Body of pancreas (tissue), 4 donors: Measurements from ENCODE around the gene DAP. TPM values are rescaled to one million over a fixed set of nuclear protein-coding genes. Genes with fewer than 3 reads are reported as not detected.
A peak's percentile ranks its signal among the peaks of the same experiment; 100 is the strongest.
"Not testable (repeated sequence)": the region's sequence is repeated elsewhere in the genome, so short reads cannot be mapped to it uniquely, and the experiment has no call there.

Experiments
- ATAC-seq: fragments of 150-250 bp; one replicate; pipeline ENCODE4 v1.9.1; 2016
- DNase-seq, 4 donors: peaks; one replicate each; pipeline ENCODE4 v3.0.0-alpha.2; 2019
- H3K27ac ChIP-seq, 4 donors: fragments of 200-600 bp; sonication (generic); 1 replicate in 3 of 4; 2 replicates in 1 of 4; pipeline versions ENCODE4 v1.5.1 to v1.6.1; 2016 to 2019; ENCODE audit warnings: mild to moderate bottlenecking in 1 of 4, mixed read lengths in 1 of 4, moderate library complexity in 1 of 4
- H3K27me3 ChIP-seq, 2 donors: fragments of 200-600 bp; sonication (generic); one replicate each; pipeline ENCODE4 v1.6.0; 2016; ENCODE audit warnings: mild to moderate bottlenecking in 1 of 2
- H3K36me3 ChIP-seq, 2 donors: fragments of 200-600 bp; sonication (generic); replicated peaks in 1 of 2; 2 replicates each; pipeline ENCODE4 v1.5.1; 2016; ENCODE audit warnings: low read depth in 2 of 2; ENCODE audit not compliant: insufficient read depth in 1 of 2
- H3K4me1 ChIP-seq: fragments of 200-600 bp; sonication (generic); one replicate; pipeline ENCODE4 v1.6.0; 2016
- H3K4me3 ChIP-seq, 2 donors: fragments of 200-600 bp; sonication (generic); 1 replicate in 1 of 2; 2 replicates in 1 of 2; pipeline ENCODE4 v1.5.1; 2016 to 2019
- H3K9me3 ChIP-seq, 3 donors: fragments of 200-600 bp; sonication (generic); 1 replicate in 2 of 3; 2 replicates in 1 of 3; pipeline ENCODE4 v1.5.1; 2016
- POLR2A ChIP-seq, 3 donors: fragments of 450-650 bp; IDR thresholded peaks; one replicate each; pipeline ENCODE4 v1.6.1; 2016; ENCODE audit warnings: antibody characterized with exemption in 3 of 3, mild to moderate bottlenecking in 2 of 3
- WGBS, 2 donors: methylation state at CpG; one replicate each; pipeline ENCODE4 v1.1.5; 2017; 5-methylcytosine and 5-hydroxymethylcytosine counted together
- intact Hi-C: fragments of 100-400 bp; cut with DNase I; formaldehyde crosslinking; loops from one replicate; pipeline ENCODE4 v1.15.1; 2023
- total RNA-seq, 2 donors: library from RNA; depleted of rRNA; stranded (reverse); fragments of >200 nt; gene quantifications; one replicate each; pipeline ENCODE4 v1.1.0, GENCODE V29; 2016
- TF ChIP-seq, protein P1 (sequence below), 7 experiments: fragments of 450-650 bp in 4 of 7; fragments of 200-600 bp in 3 of 7; sonication (generic) in 3 of 7; IDR thresholded peaks; one replicate each; pipeline ENCODE4 v1.5.1; 2016 to 2019; ENCODE audit warnings: antibody characterized with exemption in 7 of 7

DAP gene
- total RNA-seq, 2 donors from 2014 or later = 93.6 to 112 TPM

DNA sequence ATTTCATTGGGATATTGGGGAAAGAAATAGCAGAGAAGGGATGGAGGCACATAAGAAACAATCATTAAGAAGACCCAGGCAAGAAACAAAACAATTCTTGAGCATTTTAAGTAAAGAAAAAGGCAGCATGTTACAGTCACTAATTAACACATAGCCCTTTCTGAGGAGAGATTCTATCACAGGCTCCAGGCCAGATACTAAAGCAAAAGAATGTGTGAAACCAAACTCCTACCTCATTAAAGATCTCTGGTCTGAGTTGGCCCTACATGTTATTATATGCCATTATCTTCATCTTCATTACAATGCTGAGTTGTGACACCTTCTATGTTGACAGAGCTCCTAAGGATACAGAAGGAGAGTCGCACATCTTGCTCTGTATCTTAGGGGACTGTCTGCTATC, 37.5 kb downstream of the DAP start:
- no peak for ATAC-seq
- WGBS, 2 donors = 78 to 83% methylated on average over 1 of the region's 1 CpG
- Histone ChIP-seq H3K4me3 (no peak overlapping the region), H3K4me1 (peaks cover 74% of the 10 kb centered on the region), H3K27ac (peak overlapping the region; percentile 95 to 99 (median 96)), H3K27me3 (no peaks in the 10 kb centered on the region), H3K9me3 (no peaks in the 10 kb centered on the region), H3K36me3 (no peaks in the 10 kb centered on the region)
- intact Hi-C loops = no loop called here
- DNase-seq = no peak
- TF ChIP-seq, protein P1, sequence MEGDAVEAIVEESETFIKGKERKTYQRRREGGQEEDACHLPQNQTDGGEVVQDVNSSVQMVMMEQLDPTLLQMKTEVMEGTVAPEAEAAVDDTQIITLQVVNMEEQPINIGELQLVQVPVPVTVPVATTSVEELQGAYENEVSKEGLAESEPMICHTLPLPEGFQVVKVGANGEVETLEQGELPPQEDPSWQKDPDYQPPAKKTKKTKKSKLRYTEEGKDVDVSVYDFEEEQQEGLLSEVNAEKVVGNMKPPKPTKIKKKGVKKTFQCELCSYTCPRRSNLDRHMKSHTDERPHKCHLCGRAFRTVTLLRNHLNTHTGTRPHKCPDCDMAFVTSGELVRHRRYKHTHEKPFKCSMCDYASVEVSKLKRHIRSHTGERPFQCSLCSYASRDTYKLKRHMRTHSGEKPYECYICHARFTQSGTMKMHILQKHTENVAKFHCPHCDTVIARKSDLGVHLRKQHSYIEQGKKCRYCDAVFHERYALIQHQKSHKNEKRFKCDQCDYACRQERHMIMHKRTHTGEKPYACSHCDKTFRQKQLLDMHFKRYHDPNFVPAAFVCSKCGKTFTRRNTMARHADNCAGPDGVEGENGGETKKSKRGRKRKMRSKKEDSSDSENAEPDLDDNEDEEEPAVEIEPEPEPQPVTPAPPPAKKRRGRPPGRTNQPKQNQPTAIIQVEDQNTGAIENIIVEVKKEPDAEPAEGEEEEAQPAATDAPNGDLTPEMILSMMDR (IDR thresholded peaks at IDR 0.05) = no peak
- no peak for TF ChIP-seq POLR2A (IDR thresholded peaks at IDR 0.05)

DNA sequence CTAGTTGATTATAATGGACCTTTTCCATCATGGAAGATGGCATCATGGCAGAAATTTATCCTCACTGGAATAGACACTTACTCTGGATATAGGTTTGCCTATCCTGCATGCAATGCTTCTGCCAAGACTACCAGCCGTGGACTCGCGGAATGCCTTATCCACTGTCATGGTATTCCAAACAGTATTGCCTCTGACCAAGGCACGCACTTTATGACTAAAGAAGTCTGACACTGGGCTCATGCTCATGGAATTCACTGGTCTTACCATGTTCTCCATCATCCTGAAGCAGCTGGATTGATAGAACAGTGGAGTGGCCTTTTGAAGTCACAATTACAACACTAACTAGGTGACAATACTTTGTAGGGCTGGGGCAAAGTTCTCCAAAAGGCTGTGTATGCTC, 40.3 kb downstream of the DAP start:
- H3K36me3 ChIP-seq, ATAC-seq, H3K9me3 ChIP-seq, H3K4me3 ChIP-seq, intact Hi-C loops, H3K27me3 ChIP-seq, DNase-seq: not testable (repeated sequence)
- 88 to 99% methylated on average over 4 of the region's 4 CpGs for WGBS, 2 donors
- Histone ChIP-seq H3K4me1 (peaks cover 49% of the 10 kb centered on the region), H3K27ac (peak overlapping the region in 2 of 4 donors; percentile 28 to 52)

DNA sequence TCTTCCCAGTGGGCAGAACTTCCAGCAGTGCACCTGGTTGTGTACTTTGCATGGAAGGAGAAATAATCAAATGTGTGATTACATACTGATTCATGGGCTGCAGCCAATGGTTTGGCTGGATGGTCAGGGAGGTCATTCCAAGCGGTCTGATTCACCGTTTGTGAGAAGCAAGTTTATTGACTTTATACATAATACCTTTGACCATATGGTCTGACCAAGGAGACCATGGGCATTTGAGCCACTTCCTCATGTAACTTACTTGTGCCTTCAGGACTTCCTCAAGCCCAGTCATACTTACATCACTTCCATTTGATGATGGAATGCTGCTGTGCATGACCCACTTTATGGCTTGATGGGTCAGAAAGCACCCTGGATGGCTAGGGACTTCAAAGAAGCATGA, 41.1 kb downstream of the DAP start:
- ATAC-seq (no peak), DNase-seq (peak in 2 of 4 donors; percentile 46 to 57)
- H3K27me3 ChIP-seq = no peaks in the 10 kb centered on the region
- H3K9me3 ChIP-seq = no peaks in the 10 kb centered on the region
- intact Hi-C loops = no loop called here
- peak overlapping the region in 2 of 4 donors; percentile 28 to 52 for H3K27ac ChIP-seq
- H3K4me3 ChIP-seq = no peak overlapping the region
- peaks cover 0 to 3% of the 10 kb centered on the region in 2 donors for H3K36me3 ChIP-seq
- 35 to 39% methylated on average over 2 of the region's 2 CpGs for WGBS, 2 donors
- peaks cover 41% of the 10 kb centered on the region for H3K4me1 ChIP-seq
- TF ChIP-seq, protein P1 (IDR thresholded peaks at IDR 0.05) = no peak
- no peak for TF ChIP-seq POLR2A (IDR thresholded peaks at IDR 0.05)

DNA sequence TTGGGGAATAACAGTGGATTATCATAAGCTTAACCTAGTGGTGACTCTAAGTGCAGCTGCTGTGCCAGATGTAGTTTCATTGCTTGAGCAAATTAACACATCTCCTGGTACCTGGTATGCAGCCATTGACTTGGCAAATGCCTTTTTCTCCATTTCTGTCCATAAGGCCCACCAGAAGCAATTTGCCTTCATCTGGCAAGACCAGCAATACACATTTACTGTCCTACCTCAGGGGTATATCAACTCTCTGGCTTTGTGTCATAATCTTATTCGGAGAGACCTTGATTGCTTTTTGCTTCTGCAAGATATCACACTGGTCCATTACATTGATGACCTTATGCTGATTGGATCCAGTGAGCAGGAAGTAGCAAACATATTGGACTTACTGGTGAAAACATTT, 42.4 kb downstream of the DAP start:
- Histone ChIP-seq H3K4me1 (peaks cover 31% of the 10 kb centered on the region), H3K27ac (peak overlapping the region in 1 of 4 donors; percentile 8)
- H3K27me3 ChIP-seq, intact Hi-C loops, H3K9me3 ChIP-seq, DNase-seq, ATAC-seq, H3K36me3 ChIP-seq, H3K4me3 ChIP-seq: not testable (repeated sequence)
- 56 to 58% methylated on average over 1 of the region's 1 CpG for WGBS, 2 donors

DNA sequence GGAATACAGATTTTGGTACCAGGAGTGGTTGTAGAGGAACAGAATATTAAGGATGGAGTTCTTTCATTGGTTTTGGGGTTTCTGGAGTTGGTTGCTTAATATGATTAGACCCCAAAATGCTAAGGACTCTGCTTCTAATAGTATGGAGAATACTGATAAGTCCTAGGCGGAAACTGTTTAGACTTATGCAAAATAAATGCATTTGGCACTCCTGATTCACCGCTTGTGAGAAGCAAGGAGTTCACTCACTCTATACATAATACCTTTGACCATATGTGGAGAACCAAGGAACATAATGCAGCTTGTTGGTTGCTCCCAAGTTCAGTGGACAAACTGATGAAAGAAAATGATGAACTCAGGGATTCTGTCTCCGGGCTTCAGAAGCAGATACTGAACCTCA, 44.2 kb downstream of the DAP start:
- Histone ChIP-seq H3K27ac (peak overlapping the region in 3 of 4 donors; percentile 10 to 35 (median 15)), H3K4me1 (peaks cover 38% of the 10 kb centered on the region)
- H3K36me3 ChIP-seq, ATAC-seq, H3K27me3 ChIP-seq, H3K9me3 ChIP-seq, intact Hi-C loops, H3K4me3 ChIP-seq, DNase-seq: not testable (repeated sequence)
- WGBS, 2 donors = 96 to 98% methylated on average over 3 of the region's 3 CpGs

DNA sequence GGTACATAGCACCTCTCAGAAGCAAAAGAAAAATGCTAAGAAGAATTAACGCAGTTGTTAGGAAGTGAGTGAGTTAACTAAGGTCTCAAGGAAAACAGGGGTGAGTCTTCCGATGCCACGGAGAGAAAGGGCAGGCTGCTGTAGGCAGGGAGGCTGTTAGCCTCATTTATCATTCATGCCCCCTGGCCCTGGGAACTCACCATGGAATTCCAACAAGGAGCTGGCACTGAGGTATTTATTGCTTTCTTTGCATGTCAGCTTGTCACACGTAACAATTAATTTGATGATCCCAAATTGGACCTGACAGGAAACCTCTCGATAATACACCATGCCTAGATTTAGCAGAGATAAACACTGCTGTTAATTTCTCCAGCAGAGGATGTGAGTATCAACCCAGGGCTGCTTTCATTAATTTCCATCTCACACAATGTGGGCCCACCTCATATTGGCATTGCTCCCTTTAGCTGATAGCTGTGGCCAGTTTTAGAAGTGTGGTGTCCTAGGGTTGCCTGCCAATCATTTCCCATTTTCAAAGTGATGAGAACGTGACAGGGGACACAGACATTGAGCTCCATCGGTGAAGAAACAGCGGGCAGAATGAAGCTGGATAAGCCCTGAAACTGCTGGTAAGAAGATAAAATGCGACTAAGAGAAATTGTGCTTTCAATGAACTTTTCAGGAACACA, 45.3 kb downstream of the DAP start:
- Histone ChIP-seq H3K27me3 (no peaks in the 10 kb centered on the region), H3K36me3 (peaks cover 0 to 3% of the 10 kb centered on the region in 2 donors), H3K4me1 (peaks cover 43% of the 10 kb centered on the region), H3K27ac (peak overlapping the region; percentile 4 to 44 (median 30)), H3K9me3 (no peaks in the 10 kb centered on the region), H3K4me3 (no peak overlapping the region)
- WGBS, 2 donors = 59 to 60% methylated on average over 9 of the region's 9 CpGs
- DNase-seq = no peak
- no peak for TF ChIP-seq POLR2A (IDR thresholded peaks at IDR 0.05)
- TF ChIP-seq, protein P1 (IDR thresholded peaks at IDR 0.05) = no peak
- intact Hi-C loops = no loop called here
- ATAC-seq = peak; percentile 30
